CD4-positive, alpha-beta T cell (primary cell): Measurements from ENCODE around the gene CENPP. TPM values are rescaled to one million over a fixed set of nuclear protein-coding genes. Genes with fewer than 3 reads are reported as not detected.

Experiments
- ATAC-seq: fragments of 200-7000 bp; cut with Tn5 transposase; one replicate; pipeline ENCODE4 v1.10.0; 2022; ENCODE audit warnings: mild to moderate bottlenecking; ENCODE audit not compliant: poor library complexity
- CTCF ChIA-PET: fragments of 350-600 bp; sonication (Branson Sonifier 250); formaldehyde crosslinking; loops from one replicate; lab custom pipeline; 2021; ENCODE audit warnings: antibody characterized with exemption, inconsistent platforms; lab: Charles Lee
- POLR2A ChIA-PET: fragments of 350-600 bp; sonication (Branson Sonifier 250); formaldehyde crosslinking; loops from one replicate; lab custom pipeline; 2021; ENCODE audit warnings: antibody characterized with exemption, inconsistent platforms; lab: Charles Lee
- DNase-seq, 14 experiments: peaks; one replicate each; pipeline ENCODE4 v3.0.0-alpha.2; 2013 to 2020; ENCODE audit warnings: mixed read lengths in 2 of 14
- H3K27ac ChIP-seq, 2 donors: one replicate each; pipeline versions ENCODE4 v1.5.1 to v1.7.0; 2013; ENCODE audit warnings: low read length in 2 of 2, low read depth in 1 of 2, mild to moderate bottlenecking in 1 of 2
- H3K27me3 ChIP-seq, 2 experiments: 1 replicate in 1 of 2; 2 replicates in 1 of 2; pipeline versions ENCODE4 v1.6.1 to v1.7.0; 2013; ENCODE audit warnings: low read length in 2 of 2, control low read depth in 1 of 2, mild to moderate bottlenecking in 1 of 2, moderate library complexity in 1 of 2; ENCODE audit not compliant: insufficient read depth in 2 of 2, control insufficient read depth in 1 of 2
- H3K36me3 ChIP-seq: one replicate; pipeline ENCODE4 v1.6.1; 2013; ENCODE audit warnings: low read length, control low read depth; ENCODE audit not compliant: insufficient read depth
- H3K4me1 ChIP-seq: one replicate; pipeline ENCODE4 v1.6.1; 2013; ENCODE audit warnings: low read length, control low read depth; ENCODE audit not compliant: insufficient read depth
- H3K4me3 ChIP-seq: one replicate; pipeline ENCODE4 v1.5.1; 2013; ENCODE audit warnings: mild to moderate bottlenecking, low read length, moderate library complexity
- H3K9me3 ChIP-seq, 2 experiments: 1 replicate in 1 of 2; 2 replicates in 1 of 2; pipeline versions ENCODE4 v1.6.1 to v1.7.0; 2013; ENCODE audit warnings: low read length in 2 of 2, mild to moderate bottlenecking in 2 of 2, control low read depth in 1 of 2, moderate library complexity in 1 of 2; ENCODE audit not compliant: control insufficient read depth in 1 of 2, insufficient read depth in 1 of 2
- H3K27ac Mint-ChIP-seq: one replicate; pipeline ENCODE4 v1.8.0; 2020; ENCODE audit warnings: mixed read lengths
- H3K27me3 Mint-ChIP-seq: one replicate; pipeline ENCODE4 v1.8.0; 2021; ENCODE audit warnings: mixed read lengths
- H3K36me3 Mint-ChIP-seq: one replicate; pipeline ENCODE4 v1.8.0; 2021; ENCODE audit warnings: low read depth, mixed read lengths
- H3K4me1 Mint-ChIP-seq: one replicate; pipeline ENCODE4 v1.8.0; 2021; ENCODE audit warnings: low read depth, mixed read lengths
- H3K4me3 Mint-ChIP-seq: one replicate; pipeline ENCODE4 v1.8.0; 2020; ENCODE audit warnings: mild to moderate bottlenecking, mixed read lengths
- H3K9me3 Mint-ChIP-seq: one replicate; pipeline ENCODE4 v1.8.0; 2020; ENCODE audit warnings: mixed read lengths
- intact Hi-C, 2 experiments: fragments of 100-400 bp; cut with DNase I in 1 of 2; cut with micrococcal nuclease in 1 of 2; formaldehyde crosslinking; loops; one replicate each; pipeline versions ENCODE4 v1.15.1 to v1.9.0; 2023 to 2025; cut with DNase I, micrococcal nuclease
- total RNA-seq, 174 experiments: library from RNA in 2 of 174; stranded (reverse) in 2 of 174; gene quantifications; one replicate each; pipeline ENCODE4 v1.2.3 and lab custom pipeline; 2021 to 2026
- TF ChIP-seq, protein P1 (sequence below): fragments of 200-600 bp; IDR thresholded peaks from one replicate; pipeline ENCODE4 v1.8.0; 2022; ENCODE audit warnings: antibody characterized with exemption, mild to moderate bottlenecking

CENPP gene
- total RNA-seq, 2 experiments from 2014 or later = 4.8 TPM

DNA sequence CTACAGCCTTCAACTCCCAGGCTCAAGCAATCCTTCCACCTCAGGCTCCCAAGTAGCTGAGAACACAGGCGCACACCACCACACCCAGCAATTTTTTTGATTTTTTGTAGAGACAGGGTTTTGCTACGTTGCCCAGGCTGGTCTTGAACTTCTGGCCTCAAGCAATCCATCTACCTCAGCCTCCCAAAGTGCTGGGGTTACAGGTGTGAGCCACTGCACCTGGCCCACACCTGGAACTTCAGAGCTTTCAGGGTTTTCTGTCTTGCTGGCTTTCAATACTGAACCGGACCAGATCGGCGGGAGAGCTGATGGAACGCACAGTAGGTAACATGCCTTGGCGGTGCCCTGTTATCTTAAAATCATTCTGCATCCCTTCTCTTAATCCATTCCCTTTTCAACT, 313.4 kb downstream of the CENPP start:
- intact Hi-C loops = loop anchor here (10.0 kb wide), 2 partner anchors 294 to 864 kb away; no protein-coding TSS in a partner anchor
- H3K36me3 Mint-ChIP-seq = peaks cover 91% of the 10 kb centered on the region
- TF ChIP-seq, protein P1, sequence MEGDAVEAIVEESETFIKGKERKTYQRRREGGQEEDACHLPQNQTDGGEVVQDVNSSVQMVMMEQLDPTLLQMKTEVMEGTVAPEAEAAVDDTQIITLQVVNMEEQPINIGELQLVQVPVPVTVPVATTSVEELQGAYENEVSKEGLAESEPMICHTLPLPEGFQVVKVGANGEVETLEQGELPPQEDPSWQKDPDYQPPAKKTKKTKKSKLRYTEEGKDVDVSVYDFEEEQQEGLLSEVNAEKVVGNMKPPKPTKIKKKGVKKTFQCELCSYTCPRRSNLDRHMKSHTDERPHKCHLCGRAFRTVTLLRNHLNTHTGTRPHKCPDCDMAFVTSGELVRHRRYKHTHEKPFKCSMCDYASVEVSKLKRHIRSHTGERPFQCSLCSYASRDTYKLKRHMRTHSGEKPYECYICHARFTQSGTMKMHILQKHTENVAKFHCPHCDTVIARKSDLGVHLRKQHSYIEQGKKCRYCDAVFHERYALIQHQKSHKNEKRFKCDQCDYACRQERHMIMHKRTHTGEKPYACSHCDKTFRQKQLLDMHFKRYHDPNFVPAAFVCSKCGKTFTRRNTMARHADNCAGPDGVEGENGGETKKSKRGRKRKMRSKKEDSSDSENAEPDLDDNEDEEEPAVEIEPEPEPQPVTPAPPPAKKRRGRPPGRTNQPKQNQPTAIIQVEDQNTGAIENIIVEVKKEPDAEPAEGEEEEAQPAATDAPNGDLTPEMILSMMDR = no peak

DNA sequence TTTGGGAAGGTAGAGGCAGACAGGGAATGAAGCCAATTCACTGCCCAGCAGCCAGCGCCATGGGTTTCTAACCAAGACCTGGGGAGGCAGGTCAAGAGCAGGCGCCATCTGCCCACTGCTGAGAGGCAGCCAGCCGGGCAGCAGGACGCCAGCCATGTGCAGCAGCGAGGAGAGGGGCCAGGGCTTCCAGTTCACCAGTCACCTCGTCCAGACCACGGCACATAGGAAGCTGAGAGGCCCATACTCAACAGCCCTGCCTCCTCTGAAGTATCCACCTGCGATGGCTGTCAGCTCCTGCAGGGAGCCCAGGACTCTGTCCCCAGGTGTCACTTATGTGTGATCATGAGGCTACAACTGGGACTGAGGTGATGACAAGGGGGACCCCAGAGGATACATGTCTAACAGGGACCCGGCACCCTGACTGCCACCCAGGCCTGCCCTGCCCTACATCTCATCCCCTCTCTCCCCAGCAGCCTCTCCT, 314.1 kb downstream of the CENPP start:
- ChIA-PET POLR2A (no interaction called here), CTCF (no interaction called here)
- no peaks in the 10 kb centered on the region for H3K27me3 ChIP-seq
- no peaks in the 10 kb centered on the region for H3K27me3 Mint-ChIP-seq
- H3K4me3 ChIP-seq = no peak overlapping the region
- peak in 1 of 14 experiments; percentile 20 for DNase-seq
- no peak for ATAC-seq
- intact Hi-C loops = loop anchor here (10.0 kb wide), 2 partner anchors 295 to 865 kb away; no protein-coding TSS in a partner anchor
- H3K27ac ChIP-seq = no peak overlapping the region
- no peak overlapping the region for H3K4me3 Mint-ChIP-seq
- H3K9me3 Mint-ChIP-seq = no peaks in the 10 kb centered on the region
- H3K36me3 ChIP-seq = peaks cover 89% of the 10 kb centered on the region
- H3K27ac Mint-ChIP-seq = no peak overlapping the region
- H3K36me3 Mint-ChIP-seq = peaks cover 91% of the 10 kb centered on the region
- TF ChIP-seq, protein P1 = no peak
- H3K9me3 ChIP-seq = no peaks in the 10 kb centered on the region
- H3K4me1 ChIP-seq = no peaks in the 10 kb centered on the region
- no peaks in the 10 kb centered on the region for H3K4me1 Mint-ChIP-seq

More for the DNA sequence above, 313.4 kb downstream of the CENPP start:
- Mint-ChIP-seq H3K27me3 (no peaks in the 10 kb centered on the region), H3K4me3 (no peak overlapping the region), H3K4me1 (no peaks in the 10 kb centered on the region), H3K27ac (no peak overlapping the region), H3K9me3 (no peaks in the 10 kb centered on the region)
- Histone ChIP-seq H3K4me3 (no peak overlapping the region), H3K36me3 (peaks cover 89% of the 10 kb centered on the region), H3K9me3 (no peaks in the 10 kb centered on the region), H3K27me3 (no peaks in the 10 kb centered on the region), H3K4me1 (no peaks in the 10 kb centered on the region), H3K27ac (no peak overlapping the region)
- ATAC-seq = no peak
- ChIA-PET CTCF (no interaction called here), POLR2A (no interaction called here)
- DNase-seq = peak in 1 of 14 experiments; percentile 7

DNA sequence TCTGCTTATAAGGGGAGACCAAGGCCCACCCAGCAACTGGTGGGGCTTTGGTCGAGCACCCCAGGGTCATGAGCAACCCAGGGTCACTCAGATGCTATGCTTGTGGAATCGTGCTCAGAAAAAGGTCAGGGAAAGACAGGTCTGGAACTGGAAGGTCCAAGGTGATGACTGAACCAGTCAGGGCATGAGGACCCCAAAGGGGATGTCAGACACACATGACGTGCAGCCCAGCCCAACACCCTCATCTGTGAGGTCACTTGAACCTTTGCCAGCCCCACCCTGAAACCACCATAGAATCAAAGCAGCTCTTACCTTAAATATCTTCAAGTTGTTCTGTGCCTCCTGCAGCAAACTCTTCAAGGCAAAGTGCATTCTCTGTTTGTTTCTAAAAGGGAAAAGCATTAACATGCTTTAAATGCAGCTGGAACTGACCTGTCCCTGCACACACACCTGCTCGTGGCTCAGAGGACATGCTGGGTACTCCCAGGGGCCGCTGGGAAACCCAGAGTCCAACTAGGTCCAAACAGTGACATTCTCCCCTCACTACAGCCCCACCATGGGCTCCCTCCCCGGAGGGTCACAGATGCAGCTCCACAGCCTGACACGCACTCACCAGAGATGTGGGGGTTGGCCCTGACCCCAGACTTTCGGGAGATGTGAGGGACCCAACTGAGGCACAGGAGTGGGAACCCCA, 314.8 kb downstream of the CENPP start:
- no peak for ATAC-seq
- peaks cover 90% of the 10 kb centered on the region for H3K36me3 ChIP-seq
- H3K9me3 ChIP-seq = peaks cover 0 to 4% of the 10 kb centered on the region in 2 experiments
- TF ChIP-seq, protein P1 = no peak
- H3K27me3 ChIP-seq = no peaks in the 10 kb centered on the region
- H3K36me3 Mint-ChIP-seq = peaks cover 91% of the 10 kb centered on the region
- no peak overlapping the region for H3K4me3 Mint-ChIP-seq
- H3K27ac ChIP-seq = no peak overlapping the region
- no peaks in the 10 kb centered on the region for H3K4me1 ChIP-seq
- H3K4me1 Mint-ChIP-seq = no peaks in the 10 kb centered on the region
- no peaks in the 10 kb centered on the region for H3K9me3 Mint-ChIP-seq
- POLR2A ChIA-PET = no interaction called here
- intact Hi-C loops = no loop called here
- no peaks in the 10 kb centered on the region for H3K27me3 Mint-ChIP-seq
- CTCF ChIA-PET = no interaction called here
- no peak overlapping the region for H3K27ac Mint-ChIP-seq
- peak in 1 of 14 experiments; percentile 24 for DNase-seq
- no peak overlapping the region for H3K4me3 ChIP-seq
